IPS DF 6.9 (cell line): ENCODE measurements around the gene PRPF31.
A peak's percentile ranks its signal among the peaks of the same experiment; 100 is the strongest.

Experiments
- DNase-seq: peaks from one replicate; pipeline ENCODE4 v3.0.0-alpha.2; 2013; ENCODE audit warnings: low read depth, low spot score
- H3K27ac ChIP-seq: one replicate; pipeline ENCODE4 v1.5.1; 2013; ENCODE audit warnings: low read length, control low read depth
- H3K27me3 ChIP-seq: 2 replicates; pipeline ENCODE4 v1.6.1; 2013; ENCODE audit warnings: mild to moderate bottlenecking, low read length; ENCODE audit not compliant: control insufficient read depth, insufficient read depth
- H3K36me3 ChIP-seq: 2 replicates; pipeline ENCODE4 v1.6.1; 2013; ENCODE audit warnings: low read length; ENCODE audit not compliant: control insufficient read depth, insufficient read depth
- H3K4me1 ChIP-seq: 2 replicates; pipeline ENCODE4 v1.6.1; 2013; ENCODE audit warnings: low read length; ENCODE audit not compliant: control insufficient read depth, insufficient read depth
- H3K4me3 ChIP-seq: 2 replicates; pipeline ENCODE4 v1.5.1; 2013; ENCODE audit warnings: mild to moderate bottlenecking, low read length
- H3K9me3 ChIP-seq: 2 replicates; pipeline ENCODE4 v1.6.1; 2013; ENCODE audit warnings: low read length, inconsistent platforms; ENCODE audit not compliant: control insufficient read depth, insufficient read depth
- WGBS: extraction: QIAGEN DNeasy Blood & Tissue Kit; methylation state at CpG from one replicate; pipeline ENCODE4 v1.1.7; 2013; ENCODE audit warnings: mixed read lengths, missing lambda C conversion rate; ENCODE audit not compliant: insufficient read length, insufficient coverage; 5-methylcytosine and 5-hydroxymethylcytosine counted together

PRPF31 gene

GRCh38 chr19:54107876-54108490 lies 7.6 kb upstream of the PRPF31 start:
- Histone ChIP-seq H3K4me3 (no peak overlapping the region), H3K9me3 (no peaks in the 10 kb centered on the region), H3K4me1 (no peaks in the 10 kb centered on the region), H3K27ac (no peak overlapping the region), H3K36me3 (peaks cover 30% of the 10 kb centered on the region), H3K27me3 (no peaks in the 10 kb centered on the region)
- no CpG with 5 or more reads among the region's 21 CpGs for WGBS
- DNase-seq, result no peak

DNA sequence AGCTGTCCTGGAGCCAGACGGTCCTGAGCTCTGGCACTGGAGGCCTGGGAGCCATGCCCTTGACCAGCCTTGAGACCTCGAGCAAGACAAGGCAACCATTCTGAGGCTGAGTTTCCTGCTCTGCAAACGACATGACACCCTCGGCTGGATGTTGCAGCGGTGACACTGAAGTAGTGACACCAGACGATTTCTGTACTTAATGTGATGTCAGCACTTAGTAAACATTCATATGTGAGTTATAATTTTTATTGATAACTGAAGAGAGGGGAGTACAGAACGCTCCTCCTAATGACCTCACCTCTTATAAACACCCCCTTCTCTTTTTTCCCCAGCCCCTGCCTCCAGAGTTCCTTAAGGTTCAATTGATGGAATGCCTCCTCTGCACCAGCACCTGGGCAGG lies 7.1 kb upstream of the PRPF31 start:
- H3K27me3 ChIP-seq, result no peaks in the 10 kb centered on the region
- H3K36me3 ChIP-seq, result peaks cover 30% of the 10 kb centered on the region
- no peaks in the 10 kb centered on the region for H3K9me3 ChIP-seq
- WGBS, result no CpG with 5 or more reads among the region's 7 CpGs
- DNase-seq, result no peak
- no peaks in the 10 kb centered on the region for H3K4me1 ChIP-seq
- no peak overlapping the region for H3K27ac ChIP-seq
- no peak overlapping the region for H3K4me3 ChIP-seq

GRCh38 chr19:54109651-54110050 lies 5.9 kb upstream of the PRPF31 start:
- Histone ChIP-seq H3K9me3 (no peaks in the 10 kb centered on the region), H3K4me1 (no peaks in the 10 kb centered on the region; the same call in 1 of the 2 replicates), H3K4me3 (no peak overlapping the region), H3K27me3 (no peaks in the 10 kb centered on the region), H3K36me3 (peaks cover 30% of the 10 kb centered on the region), H3K27ac (no peak overlapping the region)
- no peak for DNase-seq
- no CpG with 5 or more reads among the region's 6 CpGs for WGBS

DNA sequence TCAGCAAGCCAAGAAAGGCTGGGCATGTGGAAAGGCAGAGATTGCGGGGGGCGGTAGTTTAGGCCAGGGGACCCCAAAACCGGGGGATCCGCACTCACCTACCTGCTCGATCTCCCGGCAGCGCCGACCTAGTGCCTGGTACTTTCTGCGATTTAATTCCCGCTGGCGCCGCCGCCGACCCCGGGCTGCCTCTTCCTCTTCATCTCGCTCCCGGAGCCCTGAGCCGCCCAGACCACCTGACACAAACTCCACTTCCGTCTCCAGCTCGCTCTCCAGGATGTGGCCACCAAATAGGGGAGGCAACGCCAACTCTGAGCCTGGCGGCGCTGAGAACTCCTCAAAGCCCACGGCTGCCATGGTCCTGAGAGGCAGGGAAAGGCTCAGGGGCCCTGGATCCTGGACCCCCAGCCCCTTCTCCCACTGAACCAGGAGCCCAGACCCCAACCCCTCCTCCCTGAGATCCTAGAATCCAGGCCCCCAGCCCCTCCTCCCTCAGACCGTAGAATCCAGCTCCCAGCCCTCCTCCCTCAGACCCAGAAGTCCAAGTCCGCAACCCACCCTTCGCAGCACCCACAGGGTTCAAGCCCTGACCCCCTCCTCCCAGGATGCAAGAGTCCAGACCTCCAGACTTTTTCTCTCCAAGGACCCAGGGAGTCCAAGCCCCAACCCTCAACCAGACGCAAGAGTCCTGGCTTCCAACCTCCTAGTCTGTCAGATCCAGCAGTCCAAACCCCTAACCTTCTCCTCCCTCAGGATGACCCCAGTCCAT lies 1.0 kb upstream of the PRPF31 start:
- H3K9me3 ChIP-seq, result no peaks in the 10 kb centered on the region
- peak overlapping the region; percentile 51 for H3K4me3 ChIP-seq

GRCh38 chr19:54121259-54121658 lies 5.7 kb downstream of the PRPF31 start:
- H3K27me3 ChIP-seq, result no peaks in the 10 kb centered on the region
- no peak for DNase-seq
- WGBS, result no CpG with 5 or more reads among the region's 10 CpGs
- H3K27ac ChIP-seq, result no peak overlapping the region
- peaks cover 47% of the 10 kb centered on the region for H3K36me3 ChIP-seq
- H3K4me1 ChIP-seq, result no peaks in the 10 kb centered on the region
- H3K4me3 ChIP-seq, result no peak overlapping the region
- no peaks in the 10 kb centered on the region for H3K9me3 ChIP-seq

More for the DNA sequence above, 1.0 kb upstream of the PRPF31 start:
- Histone ChIP-seq H3K36me3 (peaks cover 13% of the 10 kb centered on the region), H3K27me3 (no peaks in the 10 kb centered on the region), H3K4me1 (no peaks in the 10 kb centered on the region; the same call in 1 of the 2 replicates), H3K27ac (no peak overlapping the region)
- WGBS, result no CpG with 5 or more reads among the region's 28 CpGs
- no peak for DNase-seq

GRCh38 chr19:54123682-54124081 lies 8.1 kb downstream of the PRPF31 start:
- Histone ChIP-seq H3K36me3 (peaks cover 57% of the 10 kb centered on the region), H3K27me3 (no peaks in the 10 kb centered on the region), H3K9me3 (no peaks in the 10 kb centered on the region), H3K4me1 (no peaks in the 10 kb centered on the region), H3K27ac (no peak overlapping the region), H3K4me3 (no peak overlapping the region)
- no CpG with 5 or more reads among the region's 17 CpGs for WGBS
- no peak for DNase-seq

DNA sequence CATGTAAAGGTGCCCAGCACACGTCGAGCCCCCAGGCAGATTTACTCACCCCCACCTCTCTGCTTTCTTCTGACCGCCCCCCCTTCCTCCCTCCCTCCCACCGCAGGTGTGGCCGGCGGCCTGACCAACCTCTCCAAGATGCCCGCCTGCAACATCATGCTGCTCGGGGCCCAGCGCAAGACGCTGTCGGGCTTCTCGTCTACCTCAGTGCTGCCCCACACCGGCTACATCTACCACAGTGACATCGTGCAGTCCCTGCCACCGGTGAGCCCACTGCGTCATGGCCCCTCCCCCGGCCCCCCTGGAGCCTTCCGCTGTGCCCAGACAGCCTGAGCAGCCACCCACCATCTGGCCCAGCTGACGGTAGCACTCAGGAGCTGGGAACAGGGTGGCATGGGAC lies 8.8 kb downstream of the PRPF31 start:
- H3K4me1 ChIP-seq, result no peaks in the 10 kb centered on the region
- H3K4me3 ChIP-seq, result no peak overlapping the region
- no peak for DNase-seq
- no peaks in the 10 kb centered on the region for H3K9me3 ChIP-seq
- no peaks in the 10 kb centered on the region for H3K27me3 ChIP-seq
- no peak overlapping the region for H3K27ac ChIP-seq
- H3K36me3 ChIP-seq, result peaks cover 64% of the 10 kb centered on the region
- no CpG with 5 or more reads among the region's 19 CpGs for WGBS

DNA sequence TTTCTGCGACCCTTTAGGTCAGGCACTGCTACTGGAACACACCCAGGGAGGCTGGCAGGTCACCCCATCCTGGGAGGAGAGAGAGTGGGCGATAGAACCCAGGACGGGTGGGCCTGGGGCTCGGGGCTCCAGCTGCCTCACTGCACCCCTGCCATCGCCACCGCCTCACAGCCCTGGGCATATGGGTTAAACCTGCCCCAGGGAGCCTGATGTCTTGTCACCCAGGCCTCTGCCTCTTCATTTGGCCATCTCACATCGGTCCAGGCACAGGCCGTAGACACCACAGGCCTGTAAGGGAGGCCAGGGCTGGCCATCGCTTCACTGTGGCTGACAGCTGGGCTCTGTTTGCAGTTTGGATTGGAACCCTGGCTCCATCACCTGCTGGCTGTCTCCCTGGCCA lies 10.2 kb downstream of the PRPF31 start:
- Histone ChIP-seq H3K36me3 (peaks cover 62% of the 10 kb centered on the region), H3K4me3 (no peak overlapping the region)

GRCh38 chr19:54127688-54128440 lies 12.3 kb downstream of the PRPF31 start:
- H3K27ac ChIP-seq, result no peak overlapping the region
- H3K4me3 ChIP-seq, result no peak overlapping the region
- no peak for DNase-seq
- no peaks in the 10 kb centered on the region for H3K9me3 ChIP-seq
- peaks cover 54% of the 10 kb centered on the region for H3K36me3 ChIP-seq
- WGBS, result no CpG with 5 or more reads among the region's 44 CpGs
- no peaks in the 10 kb centered on the region for H3K27me3 ChIP-seq
- H3K4me1 ChIP-seq, result no peaks in the 10 kb centered on the region

More for the DNA sequence above, 10.2 kb downstream of the PRPF31 start:
- no peaks in the 10 kb centered on the region for H3K9me3 ChIP-seq
- no peaks in the 10 kb centered on the region for H3K27me3 ChIP-seq
- no peaks in the 10 kb centered on the region for H3K4me1 ChIP-seq
- no peak for DNase-seq
- no CpG with 5 or more reads among the region's 9 CpGs for WGBS
- no peak overlapping the region for H3K27ac ChIP-seq

DNA sequence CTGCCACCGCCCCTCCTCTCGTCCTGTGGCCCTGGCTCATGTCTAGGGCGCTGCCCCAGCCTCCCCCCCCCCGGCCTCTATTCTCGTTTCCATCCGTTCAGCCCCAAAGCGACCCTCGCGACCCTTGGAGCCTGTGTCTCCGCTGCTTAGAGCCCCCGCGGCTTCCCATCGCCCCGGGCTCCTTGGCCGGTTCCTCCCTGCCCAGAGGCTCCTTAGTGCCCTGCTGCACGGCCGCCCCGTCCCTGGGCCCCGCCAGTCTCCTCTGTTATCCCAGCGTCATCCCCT lies 12.8 kb downstream of the PRPF31 start:
- H3K9me3 ChIP-seq, result no peaks in the 10 kb centered on the region
- no CpG with 5 or more reads among the region's 20 CpGs for WGBS
- peaks cover 49% of the 10 kb centered on the region for H3K36me3 ChIP-seq
- no peaks in the 10 kb centered on the region for H3K4me1 ChIP-seq
- H3K27me3 ChIP-seq, result no peaks in the 10 kb centered on the region
- no peak overlapping the region for H3K27ac ChIP-seq
- DNase-seq, result no peak
- H3K4me3 ChIP-seq, result no peak overlapping the region
